Activated CD4-positive, alpha-beta T cell treated with anti-CD3 and anti-CD28 coated beads, Interleukin-2, amount 50 U/mL, for 16 hours (primary cell): ENCODE measurements around the gene ATP5PD.
A peak's percentile ranks its signal among the peaks of the same experiment; 100 is the strongest.
"Not testable (repeated sequence)": the region's sequence is repeated elsewhere in the genome, so short reads cannot be mapped to it uniquely, and the experiment has no call there.

Experiments
- DNase-seq: peaks from one replicate; pipeline ENCODE4 v3.0.0-alpha.2; 2020

Gene ATP5PD

GRCh38 chr17:75013092-75013559 lies 33.6 kb downstream of the ATP5PD start:
- DNase-seq = no peak

- DNase-seq = peak; percentile 87
Observed at GRCh38 chr17:75012346-75013091, 34.2 kb downstream of the ATP5PD start, which contains the start of gene MRPL58. Gene MRPL58 (plus strand): TSS chr17:75012670. CDS start chr17:75012687, 17 bp downstream.

- DNase-seq = no peak
Observed at GRCh38 chr17:75012096-75012345, 34.7 kb downstream of the ATP5PD start.

- no peak for DNase-seq
Observed at GRCh38 chr17:75011401-75012095, 35.2 kb downstream of the ATP5PD start.

GRCh38 chr17:75010683-75011400 lies 35.9 kb downstream of the ATP5PD start:
- no peak for DNase-seq

GRCh38 chr17:75009139-75009724 lies 37.5 kb downstream of the ATP5PD start:
- no peak for DNase-seq

GRCh38 chr17:75008373-75008772 lies 38.4 kb downstream of the ATP5PD start:
- DNase-seq = no peak

- no peak for DNase-seq
Observed at GRCh38 chr17:75006653-75007052, 40.1 kb downstream of the ATP5PD start.

- not testable (repeated sequence) for DNase-seq
Observed at GRCh38 chr17:75006084-75006483, 40.7 kb downstream of the ATP5PD start.

GRCh38 chr17:75005291-75005690 lies 41.5 kb downstream of the ATP5PD start:
- DNase-seq = no peak

GRCh38 chr17:75004371-75004770 lies 42.4 kb downstream of the ATP5PD start:
- no peak for DNase-seq

- DNase-seq = no peak
Observed at GRCh38 chr17:75003957-75004355, 42.8 kb downstream of the ATP5PD start.

GRCh38 chr17:75003070-75003956 lies 43.5 kb downstream of the ATP5PD start:
- no peak for DNase-seq

- no peak for DNase-seq
Observed at GRCh38 chr17:75001915-75002843, 44.6 kb downstream of the ATP5PD start.

GRCh38 chr17:74999523-74999922 lies 47.2 kb downstream of the ATP5PD start:
- DNase-seq = no peak

GRCh38 chr17:74998783-74999182 lies 48.0 kb downstream of the ATP5PD start:
- no peak for DNase-seq

- no peak for DNase-seq
Observed at GRCh38 chr17:74995847-74996246, 50.9 kb downstream of the ATP5PD start.

GRCh38 chr17:74994440-74994839 lies 52.3 kb downstream of the ATP5PD start:
- DNase-seq = no peak

- DNase-seq = no peak
Observed at GRCh38 chr17:74992223-74992622, 54.5 kb downstream of the ATP5PD start.

- DNase-seq = no peak
Observed at GRCh38 chr17:74990581-74991105, 56.1 kb downstream of the ATP5PD start.
